CD4-positive, alpha-beta T cell (primary cell): ENCODE results near the gene CAPZB. TPM values are rescaled to one million over a fixed set of nuclear protein-coding genes. Genes with fewer than 3 reads are reported as not detected.

Experiments used
- ATAC-seq: fragments of 200-7000 bp; cut with Tn5 transposase; one replicate; pipeline ENCODE4 v1.10.0; 2022; ENCODE audit warnings: mild to moderate bottlenecking; ENCODE audit not compliant: poor library complexity
- CTCF ChIA-PET: fragments of 350-600 bp; sonication (Branson Sonifier 250); formaldehyde crosslinking; loops from one replicate; lab custom pipeline; 2021; ENCODE audit warnings: antibody characterized with exemption, inconsistent platforms; lab: Charles Lee
- POLR2A ChIA-PET: fragments of 350-600 bp; sonication (Branson Sonifier 250); formaldehyde crosslinking; loops from one replicate; lab custom pipeline; 2021; ENCODE audit warnings: antibody characterized with exemption, inconsistent platforms; lab: Charles Lee
- DNase-seq, 14 experiments: peaks; one replicate each; pipeline ENCODE4 v3.0.0-alpha.2; 2013 to 2020; ENCODE audit warnings: mixed read lengths in 2 of 14
- H3K27ac ChIP-seq, 2 donors: one replicate each; pipeline versions ENCODE4 v1.5.1 to v1.7.0; 2013; ENCODE audit warnings: low read length in 2 of 2, low read depth in 1 of 2, mild to moderate bottlenecking in 1 of 2
- H3K27me3 ChIP-seq, 2 experiments: 1 replicate in 1 of 2; 2 replicates in 1 of 2; pipeline versions ENCODE4 v1.6.1 to v1.7.0; 2013; ENCODE audit warnings: low read length in 2 of 2, control low read depth in 1 of 2, mild to moderate bottlenecking in 1 of 2, moderate library complexity in 1 of 2; ENCODE audit not compliant: insufficient read depth in 2 of 2, control insufficient read depth in 1 of 2
- H3K36me3 ChIP-seq: one replicate; pipeline ENCODE4 v1.6.1; 2013; ENCODE audit warnings: low read length, control low read depth; ENCODE audit not compliant: insufficient read depth
- H3K4me1 ChIP-seq: one replicate; pipeline ENCODE4 v1.6.1; 2013; ENCODE audit warnings: low read length, control low read depth; ENCODE audit not compliant: insufficient read depth
- H3K4me3 ChIP-seq: one replicate; pipeline ENCODE4 v1.5.1; 2013; ENCODE audit warnings: mild to moderate bottlenecking, low read length, moderate library complexity
- H3K9me3 ChIP-seq, 2 experiments: 1 replicate in 1 of 2; 2 replicates in 1 of 2; pipeline versions ENCODE4 v1.6.1 to v1.7.0; 2013; ENCODE audit warnings: low read length in 2 of 2, mild to moderate bottlenecking in 2 of 2, control low read depth in 1 of 2, moderate library complexity in 1 of 2; ENCODE audit not compliant: control insufficient read depth in 1 of 2, insufficient read depth in 1 of 2
- H3K27ac Mint-ChIP-seq: one replicate; pipeline ENCODE4 v1.8.0; 2020; ENCODE audit warnings: mixed read lengths
- H3K27me3 Mint-ChIP-seq: one replicate; pipeline ENCODE4 v1.8.0; 2021; ENCODE audit warnings: mixed read lengths
- H3K36me3 Mint-ChIP-seq: one replicate; pipeline ENCODE4 v1.8.0; 2021; ENCODE audit warnings: low read depth, mixed read lengths
- H3K4me1 Mint-ChIP-seq: one replicate; pipeline ENCODE4 v1.8.0; 2021; ENCODE audit warnings: low read depth, mixed read lengths
- H3K4me3 Mint-ChIP-seq: one replicate; pipeline ENCODE4 v1.8.0; 2020; ENCODE audit warnings: mild to moderate bottlenecking, mixed read lengths
- H3K9me3 Mint-ChIP-seq: one replicate; pipeline ENCODE4 v1.8.0; 2020; ENCODE audit warnings: mixed read lengths
- CTCF ChIP-seq: fragments of 200-600 bp; IDR thresholded peaks from one replicate; pipeline ENCODE4 v1.8.0; 2022; ENCODE audit warnings: antibody characterized with exemption, mild to moderate bottlenecking
- intact Hi-C, 2 experiments: fragments of 100-400 bp; cut with DNase I in 1 of 2; cut with micrococcal nuclease in 1 of 2; formaldehyde crosslinking; loops; one replicate each; pipeline versions ENCODE4 v1.15.1 to v1.9.0; 2023 to 2025; cut with DNase I, micrococcal nuclease
- total RNA-seq, 174 experiments: library from RNA in 2 of 174; stranded (reverse) in 2 of 174; gene quantifications; one replicate each; pipeline ENCODE4 v1.2.3 and lab custom pipeline; 2021 to 2026

CAPZB gene
- total RNA-seq, 2 experiments from 2014 or later, result 168 to 173 TPM

DNA sequence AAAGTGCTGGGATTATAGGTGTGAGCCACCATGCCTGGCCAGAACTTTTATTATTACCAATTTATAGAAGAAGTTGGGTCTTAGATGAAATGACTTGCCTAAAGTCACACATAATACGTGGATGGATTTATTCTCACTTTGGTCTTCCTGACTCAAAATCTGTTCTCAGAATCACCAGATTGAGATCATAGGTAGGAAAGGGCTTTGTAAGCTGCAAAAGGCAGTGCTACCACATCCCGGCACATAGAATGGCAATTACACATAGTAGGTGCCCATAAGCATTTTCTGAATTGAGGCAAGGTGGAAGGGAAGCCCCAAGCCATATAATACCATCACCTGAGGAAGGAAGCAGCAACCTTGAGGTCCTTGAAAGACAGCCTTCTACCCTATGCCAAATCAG lies 8.2 kb upstream of the CAPZB start:
- no peak overlapping the region for H3K4me3 Mint-ChIP-seq
- peaks cover 43% of the 10 kb centered on the region for H3K4me1 Mint-ChIP-seq
- POLR2A ChIA-PET, result no interaction called here
- no peaks in the 10 kb centered on the region for H3K36me3 ChIP-seq
- H3K27me3 ChIP-seq, result no peaks in the 10 kb centered on the region
- H3K27ac Mint-ChIP-seq, result no peak overlapping the region
- intact Hi-C loops, result loop anchor here in 1 of 2 experiments (5.0 kb wide), 1 partner anchor 36 kb away; no protein-coding TSS in a partner anchor
- no peak for DNase-seq
- CTCF ChIA-PET, result no interaction called here
- no peak for ATAC-seq
- H3K9me3 Mint-ChIP-seq, result no peaks in the 10 kb centered on the region
- no peak for TF ChIP-seq CTCF
- no peaks in the 10 kb centered on the region for H3K9me3 ChIP-seq
- H3K36me3 Mint-ChIP-seq, result no peaks in the 10 kb centered on the region
- H3K4me1 ChIP-seq, result peaks cover 18% of the 10 kb centered on the region
- no peak overlapping the region for H3K27ac ChIP-seq
- no peaks in the 10 kb centered on the region for H3K27me3 Mint-ChIP-seq
- H3K4me3 ChIP-seq, result no peak overlapping the region

- no peak overlapping the region for H3K27ac ChIP-seq
- no peaks in the 10 kb centered on the region for H3K9me3 Mint-ChIP-seq
- intact Hi-C loops, result loop anchor here (2.0 to 5.0 kb wide), 7 partner anchors 33 to 238 kb away; partner anchors contain the start of genes AKR7A2 (in 1 of the 2), EMC1 (in 1 of the 2), MRTO4 (in 1 of the 2) and SLC66A1 (in 1 of the 2)
- peaks cover 56% of the 10 kb centered on the region for H3K4me1 Mint-ChIP-seq
- peaks cover 9% of the 10 kb centered on the region for H3K36me3 Mint-ChIP-seq
- peaks cover 37% of the 10 kb centered on the region for H3K4me1 ChIP-seq
- POLR2A ChIA-PET, result interaction anchor here (0.8 to 18.5 kb wide), 3 partner anchors 9 to 50 kb away, joined by 3 to 442 read pairs (median 4); no protein-coding TSS in a partner anchor
- TF ChIP-seq CTCF, result no peak
- no peaks in the 10 kb centered on the region for H3K27me3 ChIP-seq
- DNase-seq (no peak), ATAC-seq (no peak)
- no peaks in the 10 kb centered on the region for H3K36me3 ChIP-seq
- no peak overlapping the region for H3K4me3 ChIP-seq
- no peaks in the 10 kb centered on the region for H3K27me3 Mint-ChIP-seq
- no peak overlapping the region for H3K4me3 Mint-ChIP-seq
- CTCF ChIA-PET, result interaction anchor here (1.1 kb wide), 1 partner anchor 172 kb away, joined by 3 read pairs; no protein-coding TSS in a partner anchor
- H3K9me3 ChIP-seq, result no peaks in the 10 kb centered on the region
- no peak overlapping the region for H3K27ac Mint-ChIP-seq
Observed at GRCh38 chr1:19489996-19490395, 4.7 kb upstream of the CAPZB start.

DNA sequence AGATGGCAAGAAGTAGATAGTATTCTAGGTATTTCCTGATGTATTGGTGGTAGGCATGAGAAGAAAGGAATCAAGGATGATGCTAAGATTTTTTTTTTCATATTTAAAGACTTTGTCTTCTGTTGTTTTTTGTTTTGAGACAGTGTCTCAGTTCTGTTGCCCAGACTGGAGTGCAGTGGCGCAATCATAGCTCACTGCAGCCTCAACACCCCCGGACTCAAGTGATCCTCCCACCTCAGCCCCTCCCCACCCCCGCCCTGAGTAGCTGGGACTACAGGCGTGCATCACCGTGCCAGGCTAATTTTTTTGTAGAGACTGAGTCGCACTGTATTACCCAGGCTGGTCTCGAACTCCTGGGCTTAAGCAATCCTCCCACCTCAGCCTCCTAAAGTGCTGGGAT lies 2.8 kb upstream of the CAPZB start:
- peak overlapping the region; percentile 68 for H3K4me3 Mint-ChIP-seq
- H3K4me3 ChIP-seq, result no peak overlapping the region
- H3K36me3 ChIP-seq, result peaks cover 5% of the 10 kb centered on the region
- POLR2A ChIA-PET, result interaction anchor here (0.7 to 18.5 kb wide), 8 partner anchors 9 to 277 kb away, joined by 3 to 442 read pairs (median 4); a partner anchor contains a TSS
- H3K9me3 ChIP-seq, result no peaks in the 10 kb centered on the region
- ATAC-seq (no peak), DNase-seq (peak in 2 of 14 experiments; percentile 38 to 45)
- peak; percentile 7 for TF ChIP-seq CTCF
- no peaks in the 10 kb centered on the region for H3K27me3 ChIP-seq
- peaks cover 63% of the 10 kb centered on the region for H3K4me1 Mint-ChIP-seq
- peaks cover 50% of the 10 kb centered on the region for H3K4me1 ChIP-seq
- H3K9me3 Mint-ChIP-seq, result no peaks in the 10 kb centered on the region
- no peaks in the 10 kb centered on the region for H3K27me3 Mint-ChIP-seq
- intact Hi-C loops, result loop anchor here (2.0 to 5.0 kb wide), 6 partner anchors 41 to 236 kb away; partner anchors contain the start of genes AKR7A2 (in 1 of the 2), EMC1 (in 1 of the 2), MRTO4 (in 1 of the 2) and SLC66A1 (in 1 of the 2)
- H3K27ac ChIP-seq, result peak overlapping the region in 1 of 2 donors; percentile 59
- CTCF ChIA-PET, result interaction anchor here (0.7 to 4.0 kb wide), 21 partner anchors 12 to 174 kb away, joined by 3 to 20 read pairs (median 5); a partner anchor contains a TSS
- H3K36me3 Mint-ChIP-seq, result peaks cover 27% of the 10 kb centered on the region
- H3K27ac Mint-ChIP-seq, result peak overlapping the region; percentile 88
